Heart left ventricle (tissue), 13 donors: ENCODE data around the gene KREMEN1.

Experiments used
- POLR2A ChIP-seq, 2 donors: fragments of 450-650 bp; IDR thresholded peaks; one replicate each; pipeline ENCODE4 v1.6.1; 2017; ENCODE audit warnings: antibody characterized with exemption in 2 of 2, mild to moderate bottlenecking in 2 of 2, moderate library complexity in 2 of 2
- TF ChIP-seq, protein P1 (sequence below), 12 donors: fragments of 200-600 bp; sonication (generic) in 4 of 12; IDR thresholded peaks; one replicate each; pipeline versions ENCODE4 v1.5.0 to v1.8.0; 2018 to 2022; ENCODE audit warnings: antibody characterized with exemption in 12 of 12, mild to moderate bottlenecking in 5 of 12
- donor health status: ischemic (EF 13 %, LVEDD 7.1; RV severe dilation, severe dysfunction).
- donor health status: DM: no; HTN: yes; CAD: no.
- donor health status: DM: no; HTN: no; CAD: no.
- donor health status: ischemic (EF 25% LVEDD 6.9; RV normal size, moderate dysfunction).
- donor health status: ischemic (EF 25% LVEDD 5.7; RV mildly dilated, moderate dysfunction).
- donor health status: ischemic (EF 35%, LVEDD 5.7; RV mildly dilated, moderate dysfunction).
- donor health status: nonischemic (EF 11% LVEDD 7.7; RV severe dilation, severe dysfunction).
- donor health status: DM: yes; HTN: yes; CAD: no.
- donor health status: PGD.
- donor health status: ischemic (EF 29% LVEDD 5.4; RV normal size, mild dysfunction).
- donor health status: nonischemic (EF 23%, LVEDD 6.1; RV moderate dilation, normal function).

- TF ChIP-seq, protein P1, sequence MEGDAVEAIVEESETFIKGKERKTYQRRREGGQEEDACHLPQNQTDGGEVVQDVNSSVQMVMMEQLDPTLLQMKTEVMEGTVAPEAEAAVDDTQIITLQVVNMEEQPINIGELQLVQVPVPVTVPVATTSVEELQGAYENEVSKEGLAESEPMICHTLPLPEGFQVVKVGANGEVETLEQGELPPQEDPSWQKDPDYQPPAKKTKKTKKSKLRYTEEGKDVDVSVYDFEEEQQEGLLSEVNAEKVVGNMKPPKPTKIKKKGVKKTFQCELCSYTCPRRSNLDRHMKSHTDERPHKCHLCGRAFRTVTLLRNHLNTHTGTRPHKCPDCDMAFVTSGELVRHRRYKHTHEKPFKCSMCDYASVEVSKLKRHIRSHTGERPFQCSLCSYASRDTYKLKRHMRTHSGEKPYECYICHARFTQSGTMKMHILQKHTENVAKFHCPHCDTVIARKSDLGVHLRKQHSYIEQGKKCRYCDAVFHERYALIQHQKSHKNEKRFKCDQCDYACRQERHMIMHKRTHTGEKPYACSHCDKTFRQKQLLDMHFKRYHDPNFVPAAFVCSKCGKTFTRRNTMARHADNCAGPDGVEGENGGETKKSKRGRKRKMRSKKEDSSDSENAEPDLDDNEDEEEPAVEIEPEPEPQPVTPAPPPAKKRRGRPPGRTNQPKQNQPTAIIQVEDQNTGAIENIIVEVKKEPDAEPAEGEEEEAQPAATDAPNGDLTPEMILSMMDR (IDR thresholded peaks at IDR 0.05) = no peak
- TF ChIP-seq POLR2A (IDR thresholded peaks at IDR 0.05) = no peak
These were observed 118.1 kb downstream of the KREMEN1 start for GRCh38 chr22:29190918-29191317.
